NOMO-1 treated with dmso at 0.1 percent for 144 hours (cell line): ENCODE results near the gene RBBP8.

ENCODE experiments used
- DNase-seq: peaks from one replicate; lab custom pipeline; 2025; ENCODE audit not compliant: unreplicated experiment; lab: John Stamatoyannopoulos, UW

The RBBP8 gene

DNA sequence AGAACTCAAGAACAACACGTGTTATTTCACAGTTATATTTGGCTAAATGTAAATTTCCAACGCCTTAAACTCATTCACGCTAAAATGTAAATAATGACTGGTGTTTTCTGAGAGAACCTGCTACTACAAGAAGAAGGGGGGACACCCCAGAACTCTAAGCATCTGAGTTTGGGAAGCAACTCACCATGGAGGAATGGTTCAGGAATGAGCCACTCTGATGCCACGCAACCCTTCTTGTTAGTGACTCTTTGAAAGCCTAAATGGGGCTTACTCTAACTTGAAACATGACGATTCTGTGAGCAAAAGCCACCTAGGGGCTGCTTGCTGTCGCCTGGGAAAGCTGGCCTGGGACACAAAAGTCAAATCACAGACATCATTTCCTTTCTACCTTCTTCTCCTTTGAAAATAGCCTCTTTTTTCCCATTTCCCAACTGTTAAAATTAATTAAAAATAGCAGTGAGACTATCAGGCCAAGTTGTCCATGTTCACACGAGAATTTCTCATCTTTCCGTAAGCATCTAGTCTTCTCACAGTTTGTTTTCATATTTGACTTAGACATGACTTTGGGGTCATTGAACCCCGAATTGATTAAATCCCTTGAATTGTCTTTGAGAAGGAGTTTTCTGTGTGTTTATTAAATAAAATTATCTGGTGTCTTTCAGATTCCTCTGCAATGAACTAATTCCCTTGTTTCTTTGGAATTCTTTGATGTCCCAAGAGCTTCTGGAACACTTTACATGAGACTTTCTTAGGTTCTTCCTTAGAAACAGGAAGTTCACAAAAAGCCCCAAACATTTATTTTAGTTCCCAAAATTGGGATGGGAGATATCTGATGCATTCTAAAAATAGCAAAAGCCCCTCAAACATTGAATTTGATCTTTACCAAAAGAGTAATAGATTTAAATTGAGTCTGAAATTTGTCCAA, 126.7 kb downstream of the RBBP8 start:
- DNase-seq = no peak

DNA sequence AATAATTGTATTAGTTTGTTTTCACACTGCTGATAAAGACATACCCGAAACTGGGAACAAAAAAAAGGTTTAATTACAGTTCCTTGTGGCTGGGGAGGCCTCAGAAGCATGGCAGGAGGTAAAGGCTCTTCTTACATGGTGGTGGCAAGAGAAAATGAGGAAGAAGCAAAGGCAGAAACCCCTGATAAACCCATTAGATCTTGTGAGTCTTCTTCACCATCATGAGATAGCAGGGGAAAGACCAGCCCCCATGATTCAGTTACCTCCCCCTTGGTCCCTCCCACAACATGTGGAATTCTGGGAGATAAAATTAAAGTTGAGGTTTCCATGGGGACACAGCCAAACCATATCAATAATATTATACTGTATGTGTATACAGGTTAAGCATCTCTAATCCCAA, 128.9 kb downstream of the RBBP8 start:
- no peak for DNase-seq

DNA sequence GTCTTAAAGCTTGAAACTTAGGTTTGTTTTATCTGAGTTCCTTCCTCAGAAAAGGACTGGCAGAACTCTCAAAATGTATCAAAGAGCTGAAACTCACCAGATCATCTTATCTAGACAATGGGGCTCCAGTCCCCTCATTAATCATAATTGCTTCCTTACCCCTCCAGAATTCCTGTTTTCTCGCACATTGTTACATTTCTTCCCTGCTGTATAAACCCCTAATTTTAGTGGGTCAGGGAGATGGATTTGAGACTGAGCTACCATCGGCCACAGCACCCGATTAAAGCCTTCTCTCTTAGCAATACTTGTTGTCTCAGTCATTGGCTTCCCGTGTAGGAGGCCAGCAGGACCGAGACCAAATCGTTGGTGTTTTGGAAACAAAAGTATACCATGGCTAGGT, 130.4 kb downstream of the RBBP8 start:
- DNase-seq = no peak

DNA sequence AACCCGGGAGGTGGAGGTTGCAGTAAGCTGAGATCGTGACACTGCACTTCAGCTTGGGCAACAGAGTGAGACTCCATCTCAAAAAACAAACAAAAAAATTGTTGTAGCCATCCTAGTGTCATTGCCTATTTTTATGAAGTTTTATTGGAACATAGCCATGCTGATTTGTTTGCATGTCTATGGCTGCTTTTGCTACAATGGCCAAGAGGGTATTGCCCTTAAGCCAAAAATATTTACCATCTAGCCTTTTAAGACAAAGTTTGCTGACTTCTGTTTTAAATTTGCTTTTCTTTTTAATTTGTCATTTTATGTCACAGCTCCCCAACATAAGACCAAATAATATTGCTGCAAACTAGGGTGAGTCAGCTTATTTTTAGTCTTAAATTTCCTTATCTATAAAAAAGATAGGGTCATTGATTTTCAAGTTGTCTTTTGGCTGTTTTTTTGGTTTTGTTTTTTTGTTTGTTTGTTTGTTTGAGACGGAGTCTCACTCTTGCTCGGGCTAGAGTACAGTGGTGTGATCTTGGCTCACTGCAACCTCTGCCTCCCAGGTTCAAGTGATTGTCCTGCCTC, 132.2 kb downstream of the RBBP8 start:
- no peak for DNase-seq

DNA sequence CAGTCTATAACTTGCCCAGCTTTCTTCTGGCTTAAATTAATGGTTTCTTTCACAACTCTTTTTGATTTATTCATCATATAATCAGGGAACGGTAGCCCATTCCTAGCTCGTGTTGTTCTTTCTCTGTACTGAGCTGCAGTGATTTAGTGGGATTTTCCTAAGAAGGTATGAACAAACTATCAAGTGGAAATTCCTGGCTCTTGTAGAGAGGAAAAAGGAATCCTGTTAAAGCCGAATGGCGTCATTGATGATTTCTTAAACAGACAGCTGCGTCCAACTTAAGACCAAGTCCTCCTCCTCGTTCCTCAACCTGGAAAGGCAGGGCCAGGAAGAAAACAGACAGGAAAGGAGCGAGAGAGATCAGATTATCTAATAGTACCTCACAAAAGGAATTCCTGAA, 132.9 kb downstream of the RBBP8 start:
- DNase-seq = no peak

DNA sequence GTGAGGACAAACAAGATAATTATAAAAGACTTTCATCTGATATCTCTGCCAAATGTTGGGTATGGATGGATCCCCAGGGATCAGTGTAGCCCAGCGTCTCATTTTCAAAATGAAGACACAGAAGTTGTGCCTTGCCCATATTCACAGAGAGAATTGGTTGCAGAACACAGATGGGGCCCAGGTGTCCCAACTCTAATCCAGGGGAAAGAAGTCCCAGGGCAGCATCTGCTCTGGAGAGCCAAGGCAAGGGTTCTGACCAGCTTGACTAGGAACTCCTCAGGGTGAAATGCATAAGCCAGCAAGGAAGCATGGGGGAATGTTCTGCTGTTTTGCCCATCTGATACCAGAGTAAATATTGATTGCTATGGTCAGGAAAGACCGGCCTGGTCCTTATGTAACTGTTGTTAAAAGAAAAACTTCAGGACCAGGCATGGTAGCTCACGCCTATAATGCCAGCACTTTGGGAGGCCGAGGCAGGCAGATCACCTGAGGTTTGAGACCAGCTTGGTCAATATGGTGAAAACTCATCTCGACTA, 133.4 kb downstream of the RBBP8 start:
- no peak for DNase-seq

DNA sequence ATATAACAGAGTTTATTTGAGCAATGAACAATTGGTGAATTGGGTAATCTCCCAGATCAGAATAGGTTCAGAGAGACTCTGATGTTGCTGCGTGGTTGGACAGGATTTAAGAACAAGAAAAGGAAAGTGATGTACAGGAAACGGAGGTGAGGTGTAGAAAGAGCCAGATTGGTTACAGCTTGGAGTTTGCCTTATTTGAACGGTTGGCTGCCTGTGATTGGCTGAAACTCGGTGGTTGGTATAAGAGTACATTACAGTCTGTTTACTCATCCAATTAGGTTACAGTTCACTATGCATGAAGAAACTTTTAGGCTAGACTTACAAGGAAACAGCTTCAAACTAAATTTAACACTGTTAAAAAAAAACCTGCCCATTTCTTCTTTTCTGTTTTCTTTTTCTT, 134.1 kb downstream of the RBBP8 start:
- no peak for DNase-seq

DNA sequence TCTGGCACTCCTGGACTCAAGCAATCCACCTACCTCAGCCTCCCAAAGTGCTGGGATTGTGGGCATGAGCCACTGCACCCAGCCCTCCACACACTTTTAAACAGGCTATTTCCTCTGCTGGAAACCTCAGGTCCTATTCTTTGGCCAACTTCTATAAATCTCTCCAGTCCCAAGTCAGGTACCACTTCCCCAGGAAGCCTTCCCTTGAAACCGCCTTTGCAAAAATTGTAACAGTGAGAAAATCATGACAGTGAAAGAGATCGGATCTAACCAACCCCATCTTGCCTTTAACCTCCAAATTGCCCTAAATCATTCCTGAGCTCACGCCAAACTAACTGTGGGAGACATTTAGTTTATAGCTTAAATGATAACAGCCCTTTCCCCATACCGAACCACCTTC, 134.9 kb downstream of the RBBP8 start:
- no peak for DNase-seq

DNA sequence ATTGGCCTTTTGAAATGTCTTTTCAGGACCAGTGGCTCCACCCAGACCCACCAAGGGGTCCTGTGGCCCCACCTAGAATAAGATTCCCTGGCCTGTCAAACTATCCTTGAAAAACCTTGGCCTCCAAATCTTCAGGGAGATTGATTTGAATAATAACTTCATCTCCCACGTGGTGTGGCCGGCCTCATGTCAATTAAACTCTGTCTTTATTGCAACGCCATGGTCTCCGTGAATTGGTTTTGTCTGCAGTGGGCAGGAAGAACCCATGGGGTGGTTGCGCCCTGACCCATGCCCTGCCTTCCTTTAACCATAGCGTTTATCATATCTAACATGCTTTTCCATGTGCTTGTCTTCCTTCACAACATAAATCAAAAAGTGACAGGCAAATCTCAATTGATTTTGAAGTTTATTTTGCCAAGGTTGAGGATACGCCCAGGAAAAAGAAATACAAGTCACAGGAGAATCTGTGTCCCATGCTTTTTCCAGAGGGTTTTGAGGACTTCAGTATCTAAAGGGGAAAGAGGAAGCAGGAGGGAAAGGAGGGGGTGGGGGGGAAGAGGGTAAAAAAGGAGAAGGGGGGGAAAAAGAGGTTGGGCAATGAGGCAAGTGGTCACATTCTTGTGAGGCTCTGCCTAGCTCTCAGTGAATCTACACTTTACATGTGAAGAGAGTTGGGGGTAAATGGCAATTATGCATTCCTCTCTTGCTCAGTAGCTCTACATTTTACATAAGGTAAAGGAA, 135.6 kb downstream of the RBBP8 start:
- peak; percentile 24 for DNase-seq

DNA sequence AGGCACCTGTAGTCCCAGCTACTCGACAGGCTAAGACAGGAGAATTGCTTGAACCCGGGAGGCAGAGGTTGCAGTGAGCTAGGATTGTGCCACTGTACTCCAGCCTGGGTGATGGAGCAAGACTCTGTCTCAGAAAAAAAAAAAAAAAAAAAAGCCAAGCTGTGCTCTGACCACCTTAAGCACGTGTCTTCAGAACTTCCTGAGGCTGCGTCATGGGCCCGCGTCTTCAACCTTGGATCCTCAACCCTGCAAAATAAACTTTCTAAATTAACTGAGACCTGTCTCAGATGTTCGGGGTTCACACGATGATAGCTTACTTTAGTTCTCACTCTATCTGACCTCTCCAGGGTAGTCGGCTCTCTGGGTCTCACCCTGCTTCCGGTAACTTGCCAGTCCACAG, 136.4 kb downstream of the RBBP8 start:
- no peak for DNase-seq

DNA sequence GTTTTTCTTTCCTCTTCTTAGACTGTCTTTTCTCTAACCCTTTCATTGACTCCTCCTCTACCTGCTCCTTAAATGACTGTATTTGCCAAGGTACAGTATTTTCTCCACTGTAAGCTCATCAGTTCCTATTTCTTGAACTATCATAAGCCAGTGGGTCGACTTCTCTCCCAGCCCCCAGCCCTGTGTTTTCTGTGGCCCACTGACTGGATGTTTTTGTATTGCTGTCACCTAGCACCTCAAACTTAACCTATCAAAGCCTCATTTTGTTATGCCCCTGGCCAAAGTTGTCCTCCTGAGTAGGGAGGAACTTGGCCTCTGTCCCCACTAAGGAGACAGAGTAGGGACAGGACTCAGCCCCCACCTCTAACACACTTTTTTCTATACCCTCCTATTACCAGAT, 136.8 kb downstream of the RBBP8 start:
- DNase-seq = no peak

DNA sequence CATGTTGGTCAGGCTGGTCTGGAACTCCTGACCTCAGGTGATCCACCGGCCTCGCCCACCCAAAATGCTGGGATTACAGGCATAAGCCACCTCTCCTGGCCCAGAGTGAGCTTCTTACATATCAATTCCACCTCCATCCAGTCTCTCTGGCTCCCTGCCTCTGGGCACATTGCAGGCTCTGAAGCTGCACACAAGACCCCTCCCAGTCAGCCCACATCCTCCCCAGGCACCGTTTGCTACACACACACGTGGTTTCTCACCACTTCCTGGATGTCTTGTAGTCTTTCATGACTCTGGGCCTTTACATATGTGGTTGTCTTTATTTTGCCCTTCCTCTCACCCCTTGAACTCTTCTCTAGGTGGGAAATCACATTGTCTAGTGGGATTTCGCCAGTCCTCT, 138.2 kb downstream of the RBBP8 start:
- peak; percentile 95 for DNase-seq

DNA sequence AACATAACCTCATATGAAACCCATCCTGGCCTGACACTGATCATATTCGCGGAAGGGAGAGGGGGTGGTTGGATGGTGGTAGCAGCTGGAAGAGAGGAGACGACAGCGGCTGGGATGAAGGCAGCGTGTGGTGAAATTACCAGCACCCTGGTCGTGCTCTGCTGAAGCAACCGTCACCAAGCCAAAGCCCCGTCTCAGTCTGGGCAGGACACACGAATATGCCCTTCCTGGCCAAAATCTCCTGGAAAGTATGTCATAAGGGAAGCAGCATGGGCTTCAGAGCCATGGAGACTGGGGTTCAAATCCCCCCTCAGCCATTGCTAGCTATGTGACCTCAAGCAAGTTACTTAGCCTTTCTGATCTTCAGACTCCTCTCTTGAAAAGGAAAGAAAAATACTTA, 139.0 kb downstream of the RBBP8 start:
- DNase-seq = no peak

DNA sequence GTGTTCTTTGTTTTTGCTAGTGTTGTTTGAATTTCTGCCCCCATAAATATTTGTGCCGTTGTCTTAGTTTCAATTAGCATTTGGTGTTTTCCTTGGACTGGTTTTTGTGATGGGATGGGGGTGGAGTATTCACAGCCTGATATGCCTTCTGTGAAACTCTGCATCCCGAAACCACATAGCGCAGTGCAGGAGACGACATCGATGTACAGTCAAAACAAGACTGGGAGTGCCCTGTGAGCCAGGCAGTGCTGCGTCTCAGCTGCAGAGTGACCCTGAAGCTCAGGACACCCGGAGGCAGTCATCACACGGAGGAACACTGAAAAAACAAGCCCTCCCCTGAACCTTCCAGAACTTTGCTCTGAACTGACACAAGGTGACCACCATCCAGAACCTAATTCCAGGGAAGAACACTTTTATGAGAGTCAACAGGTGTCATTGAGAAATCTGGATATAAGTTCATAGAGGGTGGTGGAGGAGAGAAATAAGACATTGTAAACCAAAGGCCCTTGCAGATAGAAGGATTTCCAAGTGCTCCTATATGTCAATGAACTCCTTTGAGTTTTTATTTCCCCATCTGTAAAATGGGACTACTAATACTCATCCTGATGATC, 141.0 kb downstream of the RBBP8 start:
- DNase-seq = no peak
